GM12878 (cell line): ENCODE data around the gene ZNF804A. TPM values are rescaled to one million over a fixed set of nuclear protein-coding genes. Genes with fewer than 3 reads are reported as not detected.

Experiments used
- ATAC-seq: fragments of 200-7000 bp; cut with Tn5 transposase; 3 replicates; pipeline ENCODE4 v1.9.1; 2020; ENCODE audit warnings: mild to moderate bottlenecking, moderate library complexity
- BruUV-seq: library from RNA; stranded (reverse); fragments of 400-500 nt; replicated peaks from 2 replicates; lab custom pipeline; 2021; lab: Mats Ljungman, UMichigan
- CTCF ChIA-PET: fragments of 300-600 bp; sonication (Branson Sonifier 250); formaldehyde crosslinking; extraction: SDS; loops from one replicate; lab custom pipeline; 2021; ENCODE audit warnings: inconsistent platforms; lab: Yijun Ruan, JAX
- POLR2A ChIA-PET: fragments of 350-600 bp; formaldehyde crosslinking; extraction: SDS; loops from one replicate; lab custom pipeline; 2021; ENCODE audit warnings: inconsistent platforms; lab: Charles Lee
- RAD21 ChIA-PET: fragments of 300-600 bp; sonication (Branson Sonifier 250); formaldehyde crosslinking; loops from one replicate; lab custom pipeline; 2023; ENCODE audit warnings: antibody characterized with exemption; ENCODE audit not compliant: unreplicated experiment; lab: Charles Lee
- SMC1A ChIA-PET: fragments of 300-600 bp; sonication (Branson Sonifier 250); formaldehyde crosslinking; loops from one replicate; lab custom pipeline; 2023; ENCODE audit not compliant: unreplicated experiment, uncharacterized antibody; lab: Charles Lee
- DNase-seq: peaks from one replicate; pipeline ENCODE4 v3.0.0-alpha.2; 2011; ENCODE audit warnings: low read depth, low spot score
- FAIRE-seq: peaks from 3 replicates; lab custom pipeline; 2011; peaks lifted over from hg19 to GRCh38; lab: Jason Lieb, UNC
- H2AFZ ChIP-seq: 2 replicates; pipeline ENCODE4 v1.6.0; 2011; ENCODE audit warnings: low read depth, low read length, control low read depth; ENCODE audit not compliant: control insufficient read depth
- H3K27ac ChIP-seq: 2 replicates; pipeline ENCODE4 v1.5.1; 2011; ENCODE audit warnings: control low read depth; ENCODE audit not compliant: control insufficient read depth, insufficient read depth
- H3K27me3 ChIP-seq, 2 experiments: replicated peaks in 1 of 2; 2 replicates each; pipeline versions ENCODE4 v1.6.0 to v1.6.1; 2011; ENCODE audit warnings: low read length in 1 of 2; ENCODE audit not compliant: control insufficient read depth in 2 of 2, insufficient read depth in 2 of 2
- H3K36me3 ChIP-seq, 2 experiments: 2 replicates each; pipeline ENCODE4 v1.5.1; 2011; ENCODE audit warnings: low read length in 1 of 2; ENCODE audit not compliant: control insufficient read depth in 2 of 2, insufficient read depth in 2 of 2
- H3K4me1 ChIP-seq: 2 replicates; pipeline ENCODE4 v1.6.1; 2011; ENCODE audit warnings: mild to moderate bottlenecking, low read length, moderate library complexity, mixed read lengths; ENCODE audit not compliant: control insufficient read depth, insufficient read depth
- H3K4me2 ChIP-seq: 2 replicates; pipeline ENCODE4 v1.6.0; 2011; ENCODE audit warnings: control low read depth; ENCODE audit not compliant: control insufficient read depth, insufficient read depth
- H3K4me3 ChIP-seq: fragments of 200-600 bp; sonication (generic); 2 replicates; pipeline ENCODE4 v1.5.1; 2016
- H3K79me2 ChIP-seq: 2 replicates; pipeline ENCODE4 v1.6.0; 2011; ENCODE audit warnings: low read length; ENCODE audit not compliant: control insufficient read depth, insufficient read depth
- H3K9ac ChIP-seq: 2 replicates; pipeline ENCODE4 v1.8.0; 2011; ENCODE audit warnings: low read length, control low read depth, mixed read lengths; ENCODE audit not compliant: control insufficient read depth, insufficient read depth
- H3K9me3 ChIP-seq: replicated peaks from 3 replicates; pipeline ENCODE4 v1.5.1; 2011; ENCODE audit warnings: mild to moderate bottlenecking, low read length; ENCODE audit not compliant: control insufficient read depth, insufficient read depth
- H4K20me1 ChIP-seq: 2 replicates; pipeline ENCODE4 v1.6.0; 2011; ENCODE audit not compliant: control insufficient read depth, insufficient read depth
- DPF2 ChIP-seq: fragments of 450-650 bp; IDR thresholded peaks from 2 replicates; pipeline ENCODE4 v1.6.1; 2017; ENCODE audit warnings: mild to moderate bottlenecking
- EZH2 ChIP-seq: IDR thresholded peaks from 2 replicates; pipeline ENCODE4 v1.6.1; 2012; ENCODE audit warnings: low read depth, mild to moderate bottlenecking, control low read depth, inconsistent platforms, low read length, borderline replicate concordance; ENCODE audit not compliant: control insufficient read depth
- FOXK2 ChIP-seq: fragments of 450-650 bp; IDR thresholded peaks from 2 replicates; pipeline ENCODE4 v1.6.1; 2017; ENCODE audit warnings: mild to moderate bottlenecking, moderate library complexity
- FOXM1 ChIP-seq: IDR thresholded peaks from 2 replicates; pipeline ENCODE4 v1.6.1; 2012; ENCODE audit warnings: low read depth, mild to moderate bottlenecking, inconsistent platforms, low read length, moderate library complexity
- GABPA ChIP-seq: IDR thresholded peaks from 2 replicates; pipeline ENCODE4 v1.6.1; 2014; ENCODE audit warnings: antibody characterized with exemption, low read depth, mild to moderate bottlenecking, inconsistent platforms
- HDAC6 ChIP-seq: fragments of 200-600 bp; sonication (generic); IDR thresholded peaks from one replicate; pipeline ENCODE4 v1.8.0; 2017; ENCODE audit warnings: antibody characterized with exemption; ENCODE audit not compliant: unreplicated experiment
- KDM1A ChIP-seq: fragments of 200-600 bp; sonication (generic); IDR thresholded peaks from 2 replicates; pipeline ENCODE4 v1.6.1; 2016; ENCODE audit warnings: borderline replicate concordance
- MEF2B ChIP-seq: fragments of 450-650 bp; IDR thresholded peaks from 2 replicates; pipeline ENCODE4 v1.6.1; 2018; ENCODE audit warnings: mild to moderate bottlenecking, moderate library complexity; ENCODE audit not compliant: partially characterized antibody, poor library complexity, severe bottlenecking
- MTA3 ChIP-seq: IDR thresholded peaks from 2 replicates; pipeline ENCODE4 v1.6.1; 2012; ENCODE audit warnings: low read length, inconsistent platforms, borderline replicate concordance
- MXI1 ChIP-seq: fragments of 150-350 bp; IDR thresholded peaks from 2 replicates; pipeline ENCODE4 v1.6.1; 2011; ENCODE audit warnings: low read depth, mild to moderate bottlenecking, inconsistent platforms, low read length, improper control_type of control experiment
- NR2C1 ChIP-seq: fragments of 450-650 bp; IDR thresholded peaks from 2 replicates; pipeline ENCODE4 v1.6.1; 2017; ENCODE audit warnings: antibody characterized with exemption, mild to moderate bottlenecking, moderate library complexity
- RCOR1 ChIP-seq: conservative IDR thresholded peaks from 2 replicates; pipeline ENCODE4 v1.6.1; 2012; ENCODE audit warnings: low read depth, low read length, improper control_type of control experiment
- SP1 ChIP-seq: IDR thresholded peaks from one replicate; pipeline ENCODE4 v1.6.1; 2011; ENCODE audit warnings: low read depth, low read length
- SPI1 ChIP-seq: IDR thresholded peaks from 2 replicates; pipeline ENCODE4 v1.6.1; 2011; ENCODE audit warnings: low read depth, mild to moderate bottlenecking, low read length, moderate library complexity, borderline replicate concordance; ENCODE audit not compliant: insufficient read depth
- ZNF217 ChIP-seq: fragments of 450-650 bp; IDR thresholded peaks from 2 replicates; pipeline ENCODE4 v1.6.1; 2017; ENCODE audit warnings: antibody characterized with exemption, mild to moderate bottlenecking
- WGBS: methylation state at CpG from one replicate; pipeline ENCODE4 v1.1.6; 2016; ENCODE audit warnings: low lambda C conversion rate; ENCODE audit not compliant: insufficient replicate concordance, insufficient coverage; ENCODE audit errors: missing lambda C conversion rate; 5-methylcytosine and 5-hydroxymethylcytosine counted together
- in situ Hi-C: fragments of 300-500 bp; cut with MboI; formaldehyde crosslinking; loops from 9 replicates; pipeline ENCODE4 v1.14.3; 2018; ENCODE audit warnings: mixed read lengths
- intact Hi-C: fragments of 100-400 bp; cut with micrococcal nuclease; formaldehyde crosslinking; loops from one replicate; pipeline ENCODE4 v1.14.2; 2022; ENCODE audit not compliant: unreplicated experiment
- polyA plus RNA-seq, 11 experiments: library from polyadenylated mRNA; depleted of rRNA in 4 of 11; unstranded in 6 of 11; stranded (reverse) in 5 of 11; fragments of >200 nt; fragmentation: Nextera tagmentation in 4 of 11; fragmentation: Illumina TruSeq in 1 of 11; extraction: Ambion mirVana in 4 of 11; extraction: Trizol in 1 of 11; gene quantifications; 1 replicate in 1 of 11; 2 replicates in 10 of 11; pipeline versions ENCODE4 v1.2.1 to v1.2.3, GENCODE V29; 2011 to 2016; ENCODE audit warnings: inconsistent platforms in 2 of 11, missing spikeins in 2 of 11, low read depth in 1 of 11
- total RNA-seq, 4 experiments: library from RNA; depleted of rRNA in 3 of 4; stranded (reverse); fragments of >200 nt in 3 of 4; fragmentation: Illumina TruSeq in 1 of 4; extraction: Trizol in 1 of 4; gene quantifications; 2 replicates each; pipeline versions ENCODE4 v1.2.1 to v1.2.3, GENCODE V29; 2013 to 2021
- TF ChIP-seq, protein P1 (sequence below): IDR thresholded peaks from 2 replicates; pipeline ENCODE4 v1.6.1; 2012; ENCODE audit warnings: low read depth, low read length, improper control_type of control experiment
- TF ChIP-seq, protein P2 (sequence below): IDR thresholded peaks from 2 replicates; pipeline ENCODE4 v1.6.1; 2012; ENCODE audit warnings: low read depth, low read length, improper control_type of control experiment

The ZNF804A gene
- total and polyA plus RNA-seq, 10 of the 15 experiments (the other 5 are each of a cell fraction or from before 2014, with no cell fraction given) = 0.19 to 2.3 (median 1.4) TPM

DNA sequence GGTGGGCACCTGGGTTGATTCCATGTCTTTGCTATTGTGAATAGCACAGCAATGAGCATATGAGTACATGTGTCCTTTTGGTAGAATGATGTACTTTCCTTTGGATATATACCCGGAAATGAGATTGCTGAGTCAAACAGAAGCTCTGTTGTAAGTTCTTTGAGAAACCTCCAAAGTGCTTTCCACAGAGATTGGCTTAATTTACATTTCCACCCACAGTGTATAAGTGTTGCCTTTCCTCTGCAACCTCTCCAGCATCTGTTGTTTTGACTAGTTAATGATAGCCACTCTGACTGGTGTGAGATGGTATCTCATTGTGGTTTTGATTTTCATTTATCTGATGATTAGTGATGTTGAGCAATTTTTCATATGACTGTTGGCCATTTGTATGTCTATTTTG, 194.8 kb downstream of the ZNF804A start:
- H3K9me3 ChIP-seq = no peaks in the 10 kb centered on the region
- no peak overlapping the region for H3K9ac ChIP-seq
- intact Hi-C loops (no loop called here), in situ Hi-C loops (no loop called here)
- no peaks in the 10 kb centered on the region for H3K4me1 ChIP-seq
- ChIA-PET CTCF (no interaction called here), SMC1A (no interaction called here), POLR2A (no interaction called here), RAD21 (no interaction called here)
- no peak for TF ChIP-seq DPF2
- TF ChIP-seq MXI1 = no peak
- no peak for TF ChIP-seq SPI1
- no peak for TF ChIP-seq GABPA
- no peak for TF ChIP-seq FOXM1
- TF ChIP-seq RCOR1 = no peak
- TF ChIP-seq, protein P1, sequence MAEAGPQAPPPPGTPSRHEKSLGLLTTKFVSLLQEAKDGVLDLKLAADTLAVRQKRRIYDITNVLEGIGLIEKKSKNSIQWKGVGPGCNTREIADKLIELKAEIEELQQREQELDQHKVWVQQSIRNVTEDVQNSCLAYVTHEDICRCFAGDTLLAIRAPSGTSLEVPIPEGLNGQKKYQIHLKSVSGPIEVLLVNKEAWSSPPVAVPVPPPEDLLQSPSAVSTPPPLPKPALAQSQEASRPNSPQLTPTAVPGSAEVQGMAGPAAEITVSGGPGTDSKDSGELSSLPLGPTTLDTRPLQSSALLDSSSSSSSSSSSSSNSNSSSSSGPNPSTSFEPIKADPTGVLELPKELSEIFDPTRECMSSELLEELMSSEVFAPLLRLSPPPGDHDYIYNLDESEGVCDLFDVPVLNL = no peak
- TF ChIP-seq, protein P2, sequence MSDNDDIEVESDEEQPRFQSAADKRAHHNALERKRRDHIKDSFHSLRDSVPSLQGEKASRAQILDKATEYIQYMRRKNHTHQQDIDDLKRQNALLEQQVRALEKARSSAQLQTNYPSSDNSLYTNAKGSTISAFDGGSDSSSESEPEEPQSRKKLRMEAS = no peak
- no peak for TF ChIP-seq HDAC6
- TF ChIP-seq FOXK2 = no peak
- TF ChIP-seq EZH2 = no peak
- no peak for TF ChIP-seq SP1
- TF ChIP-seq MTA3 = no peak
- no peak for TF ChIP-seq KDM1A
- TF ChIP-seq ZNF217 = no peak
- TF ChIP-seq MEF2B = no peak
- no peak for TF ChIP-seq NR2C1
- FAIRE-seq (no peak), DNase-seq (no peak), ATAC-seq (no peak)
- H3K27me3 ChIP-seq = no peaks in the 10 kb centered on the region
- no TSS peak for BruUV-seq
- H3K4me2 ChIP-seq = no peak overlapping the region
- no peak overlapping the region for H3K27ac ChIP-seq
- H3K4me3 ChIP-seq = no peak overlapping the region
- H3K36me3 ChIP-seq = no peaks in the 10 kb centered on the region
- 0% methylated on average over 1 of the region's 1 CpG for whole genome bisulfite sequencing
- H2AFZ ChIP-seq = no peak overlapping the region
- no peaks in the 10 kb centered on the region for H4K20me1 ChIP-seq
- H3K79me2 ChIP-seq = no peaks in the 10 kb centered on the region
